Epithelial cell of esophagus (primary cell): ENCODE results near the gene YJEFN3.

Experiments
- DNase-seq: peaks from one replicate; pipeline ENCODE4 v3.0.0; 2010; ENCODE audit warnings: low read depth
- H3K4me3 ChIP-seq: 2 replicates; pipeline ENCODE4 v1.5.1; 2011; ENCODE audit warnings: mild to moderate bottlenecking, low read length, control low read depth
- TF ChIP-seq, protein P1 (sequence below): IDR thresholded peaks from 2 replicates; pipeline ENCODE4 v1.5.1; 2011; ENCODE audit warnings: low read depth, mild to moderate bottlenecking, low read length, control low read depth, inconsistent platforms; ENCODE audit not compliant: insufficient read depth; ENCODE audit errors: missing control alignments

YJEFN3 gene

DNA sequence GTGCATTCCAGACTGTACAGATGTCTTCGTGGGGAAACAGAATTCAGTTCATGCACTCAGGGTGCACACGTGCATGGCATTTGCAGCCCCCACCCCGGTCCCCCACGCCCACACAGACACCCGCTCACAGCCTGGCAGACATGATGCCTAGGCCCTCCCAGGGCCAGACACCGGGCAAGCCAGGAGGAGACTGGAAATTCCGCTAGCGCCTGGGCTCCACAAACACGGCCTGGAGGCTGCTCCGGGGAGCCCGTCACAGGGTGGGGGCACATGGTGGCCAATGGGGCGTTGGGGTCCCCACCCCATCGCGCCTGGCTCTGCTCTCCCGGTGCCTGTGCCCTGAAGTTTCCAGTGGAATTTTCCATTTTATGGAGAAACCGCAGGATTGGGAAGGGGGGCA, 12.9 kb downstream of the YJEFN3 start:
- no peak for DNase-seq
- TF ChIP-seq, protein P1, sequence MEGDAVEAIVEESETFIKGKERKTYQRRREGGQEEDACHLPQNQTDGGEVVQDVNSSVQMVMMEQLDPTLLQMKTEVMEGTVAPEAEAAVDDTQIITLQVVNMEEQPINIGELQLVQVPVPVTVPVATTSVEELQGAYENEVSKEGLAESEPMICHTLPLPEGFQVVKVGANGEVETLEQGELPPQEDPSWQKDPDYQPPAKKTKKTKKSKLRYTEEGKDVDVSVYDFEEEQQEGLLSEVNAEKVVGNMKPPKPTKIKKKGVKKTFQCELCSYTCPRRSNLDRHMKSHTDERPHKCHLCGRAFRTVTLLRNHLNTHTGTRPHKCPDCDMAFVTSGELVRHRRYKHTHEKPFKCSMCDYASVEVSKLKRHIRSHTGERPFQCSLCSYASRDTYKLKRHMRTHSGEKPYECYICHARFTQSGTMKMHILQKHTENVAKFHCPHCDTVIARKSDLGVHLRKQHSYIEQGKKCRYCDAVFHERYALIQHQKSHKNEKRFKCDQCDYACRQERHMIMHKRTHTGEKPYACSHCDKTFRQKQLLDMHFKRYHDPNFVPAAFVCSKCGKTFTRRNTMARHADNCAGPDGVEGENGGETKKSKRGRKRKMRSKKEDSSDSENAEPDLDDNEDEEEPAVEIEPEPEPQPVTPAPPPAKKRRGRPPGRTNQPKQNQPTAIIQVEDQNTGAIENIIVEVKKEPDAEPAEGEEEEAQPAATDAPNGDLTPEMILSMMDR: no peak
- no peak overlapping the region for H3K4me3 ChIP-seq

DNA sequence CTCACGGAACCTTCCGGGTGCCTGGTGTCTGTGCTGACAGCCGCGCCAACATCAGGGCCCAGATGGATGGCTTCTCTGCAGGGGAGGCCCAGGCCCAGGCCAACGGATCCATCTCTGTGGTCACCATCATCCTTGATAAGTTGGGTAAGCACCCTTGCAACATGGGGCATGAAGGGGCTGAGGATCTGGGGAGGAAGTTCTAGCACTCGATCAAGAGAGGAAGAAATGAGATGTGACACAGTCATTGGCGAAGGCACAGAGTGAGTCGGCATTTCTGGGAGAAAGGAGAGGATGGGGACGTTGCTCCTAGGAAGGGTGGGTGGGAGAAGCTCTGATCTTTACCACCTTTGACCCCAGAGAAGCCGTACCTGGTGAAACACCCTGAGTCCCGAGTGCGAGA, 13.8 kb downstream of the YJEFN3 start:
- H3K4me3 ChIP-seq: no peak overlapping the region
- TF ChIP-seq, protein P1: no peak
- no peak for DNase-seq

DNA sequence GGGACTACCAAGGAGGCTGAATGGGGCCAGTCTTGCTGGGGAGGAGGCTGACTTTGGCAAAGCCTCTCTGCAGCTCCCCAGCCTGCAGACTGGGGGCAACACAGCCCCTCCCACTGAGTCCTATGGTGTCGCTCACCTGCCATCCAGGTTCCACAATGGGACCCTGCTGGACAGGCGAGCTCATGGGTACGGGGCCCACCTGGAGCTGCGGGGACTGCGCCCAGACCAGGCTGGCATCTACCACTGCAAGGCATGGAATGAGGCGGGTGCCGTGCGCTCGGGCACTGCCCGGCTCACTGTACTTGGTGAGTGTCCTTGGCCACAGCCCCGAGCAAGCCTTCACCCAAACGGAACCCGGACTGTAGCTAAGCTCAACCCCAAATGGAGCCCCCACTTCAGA, 14.4 kb downstream of the YJEFN3 start:
- DNase-seq: no peak
- no peak overlapping the region for H3K4me3 ChIP-seq
- TF ChIP-seq, protein P1: no peak

DNA sequence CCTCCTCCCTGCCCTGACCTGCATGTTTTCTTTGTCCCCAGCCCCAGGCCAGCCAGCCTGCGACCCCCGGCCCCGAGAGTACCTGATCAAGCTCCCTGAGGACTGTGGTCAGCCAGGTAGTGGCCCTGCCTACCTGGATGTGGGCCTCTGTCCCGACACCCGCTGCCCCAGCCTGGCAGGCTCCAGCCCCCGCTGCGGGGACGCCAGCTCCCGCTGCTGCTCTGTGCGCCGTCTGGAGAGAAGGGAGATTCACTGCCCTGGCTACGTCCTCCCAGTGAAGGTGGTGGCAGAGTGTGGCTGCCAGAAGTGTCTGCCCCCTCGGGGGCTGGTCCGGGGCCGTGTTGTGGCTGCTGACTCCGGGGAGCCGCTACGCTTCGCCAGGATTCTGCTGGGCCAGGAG, 14.9 kb downstream of the YJEFN3 start:
- TF ChIP-seq, protein P1: no peak
- DNase-seq: no peak
- H3K4me3 ChIP-seq: no peak overlapping the region

DNA sequence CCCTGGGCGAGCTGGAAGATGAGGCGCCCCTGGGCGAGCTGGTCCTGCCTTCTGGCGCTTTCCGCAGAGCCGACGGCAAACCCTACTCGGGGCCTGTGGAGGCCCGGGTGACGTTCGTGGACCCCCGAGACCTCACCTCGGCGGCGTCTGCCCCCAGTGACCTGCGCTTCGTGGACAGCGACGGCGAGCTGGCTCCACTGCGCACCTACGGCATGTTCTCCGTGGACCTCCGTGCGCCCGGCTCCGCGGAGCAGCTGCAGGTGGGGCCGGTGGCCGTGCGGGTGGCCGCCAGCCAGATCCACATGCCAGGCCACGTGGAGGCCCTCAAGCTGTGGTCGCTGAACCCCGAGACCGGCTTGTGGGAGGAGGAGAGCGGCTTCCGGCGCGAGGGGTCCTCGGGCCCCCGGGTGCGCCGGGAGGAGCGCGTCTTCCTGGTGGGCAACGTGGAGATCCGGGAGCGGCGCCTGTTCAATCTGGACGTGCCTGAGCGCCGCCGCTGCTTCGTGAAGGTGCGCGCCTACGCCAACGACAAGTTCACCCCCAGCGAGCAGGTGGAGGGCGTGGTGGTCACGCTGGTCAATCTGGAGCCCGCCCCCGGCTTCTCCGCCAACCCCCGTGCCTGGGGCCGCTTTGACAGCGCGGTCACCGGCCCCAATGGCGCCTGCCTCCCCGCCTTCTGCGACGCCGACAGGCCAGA, 15.7 kb downstream of the YJEFN3 start:
- no peak overlapping the region for H3K4me3 ChIP-seq
- TF ChIP-seq, protein P1: no peak
- no peak for DNase-seq

DNA sequence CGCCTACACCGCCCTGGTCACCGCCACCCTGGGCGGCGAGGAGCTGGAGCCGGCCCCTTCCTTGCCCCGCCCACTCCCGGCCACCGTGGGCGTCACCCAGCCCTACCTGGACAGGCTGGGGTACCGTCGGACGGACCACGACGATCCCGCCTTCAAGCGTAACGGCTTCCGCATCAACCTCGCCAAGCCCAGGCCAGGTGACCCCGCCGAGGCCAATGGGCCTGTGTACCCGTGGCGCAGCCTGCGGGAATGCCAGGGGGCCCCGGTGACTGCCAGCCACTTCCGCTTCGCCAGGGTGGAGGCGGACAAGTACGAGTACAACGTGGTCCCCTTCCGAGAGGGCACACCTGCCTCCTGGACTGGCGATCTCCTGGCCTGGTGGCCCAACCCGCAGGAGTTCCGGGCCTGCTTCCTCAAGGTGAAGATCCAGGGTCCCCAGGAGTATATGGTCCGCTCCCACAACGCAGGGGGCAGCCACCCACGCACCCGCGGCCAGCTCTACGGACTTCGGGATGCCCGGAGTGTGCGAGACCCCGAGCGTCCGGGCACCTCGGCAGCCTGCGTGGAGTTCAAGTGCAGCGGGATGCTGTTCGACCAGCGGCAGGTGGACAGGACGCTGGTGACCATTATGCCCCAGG, 16.4 kb downstream of the YJEFN3 start:
- TF ChIP-seq, protein P1: no peak
- no peak overlapping the region for H3K4me3 ChIP-seq
- no peak for DNase-seq

DNA sequence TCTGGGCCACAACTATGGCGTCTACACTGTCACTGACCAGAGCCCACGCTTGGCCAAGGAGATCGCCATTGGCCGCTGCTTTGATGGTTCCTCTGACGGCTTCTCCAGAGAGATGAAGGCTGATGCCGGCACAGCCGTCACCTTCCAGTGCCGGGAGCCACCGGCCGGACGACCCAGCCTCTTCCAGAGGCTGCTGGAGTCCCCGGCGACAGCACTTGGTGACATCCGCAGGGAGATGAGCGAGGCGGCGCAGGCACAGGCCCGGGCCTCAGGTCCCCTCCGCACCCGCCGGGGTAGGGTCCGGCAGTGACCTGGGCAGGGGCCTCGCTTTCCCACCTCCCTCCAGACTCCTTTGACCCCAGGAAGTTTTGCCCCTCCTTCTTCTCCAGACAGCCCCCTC, 17.0 kb downstream of the YJEFN3 start:
- H3K4me3 ChIP-seq: no peak overlapping the region
- TF ChIP-seq, protein P1: no peak
- DNase-seq: no peak
